Suprapubic skin (tissue), 4 donors: ENCODE measurements around the gene TTC13.

Experiments used
- POLR2A ChIP-seq, 2 donors: fragments of 450-650 bp; IDR thresholded peaks; one replicate each; pipeline ENCODE4 v1.6.1; 2017; ENCODE audit warnings: antibody characterized with exemption in 2 of 2, mild to moderate bottlenecking in 2 of 2, moderate library complexity in 2 of 2
- POLR2AphosphoS5 ChIP-seq, 3 donors: sonication (generic); formaldehyde crosslinking; IDR thresholded peaks; one replicate each; pipeline ENCODE4 v1.6.1; 2017; ENCODE audit warnings: antibody characterized with exemption in 3 of 3
- TF ChIP-seq, protein P1 (sequence below), 2 donors: fragments of 200-600 bp in 1 of 2; fragments of 450-650 bp in 1 of 2; sonication (generic) in 1 of 2; IDR thresholded peaks; one replicate each; pipeline ENCODE4 v1.5.1; 2016 to 2019; ENCODE audit warnings: antibody characterized with exemption in 2 of 2, mild to moderate bottlenecking in 1 of 2, moderate library complexity in 1 of 2

DNA sequence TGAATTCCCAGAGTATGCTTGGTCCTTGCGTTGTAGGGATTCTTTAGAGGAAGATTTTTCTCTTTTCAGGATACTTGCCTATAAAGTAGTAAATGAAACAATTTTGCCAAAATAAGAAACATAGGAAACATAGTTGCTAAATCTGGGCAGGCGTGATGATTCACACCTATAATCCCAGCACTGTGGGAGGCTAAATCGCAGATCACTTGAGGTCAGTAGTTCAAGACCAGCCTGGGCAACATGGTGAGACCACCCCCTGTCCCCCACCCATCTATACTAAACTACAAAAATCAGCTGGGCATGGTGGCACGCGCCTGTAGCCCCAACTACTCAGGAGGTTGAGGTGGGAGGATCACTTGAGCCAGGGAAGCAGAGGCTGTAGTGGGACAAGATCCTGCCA lies 5.2 kb upstream of the TTC13 start:
- TF ChIP-seq, protein P1, sequence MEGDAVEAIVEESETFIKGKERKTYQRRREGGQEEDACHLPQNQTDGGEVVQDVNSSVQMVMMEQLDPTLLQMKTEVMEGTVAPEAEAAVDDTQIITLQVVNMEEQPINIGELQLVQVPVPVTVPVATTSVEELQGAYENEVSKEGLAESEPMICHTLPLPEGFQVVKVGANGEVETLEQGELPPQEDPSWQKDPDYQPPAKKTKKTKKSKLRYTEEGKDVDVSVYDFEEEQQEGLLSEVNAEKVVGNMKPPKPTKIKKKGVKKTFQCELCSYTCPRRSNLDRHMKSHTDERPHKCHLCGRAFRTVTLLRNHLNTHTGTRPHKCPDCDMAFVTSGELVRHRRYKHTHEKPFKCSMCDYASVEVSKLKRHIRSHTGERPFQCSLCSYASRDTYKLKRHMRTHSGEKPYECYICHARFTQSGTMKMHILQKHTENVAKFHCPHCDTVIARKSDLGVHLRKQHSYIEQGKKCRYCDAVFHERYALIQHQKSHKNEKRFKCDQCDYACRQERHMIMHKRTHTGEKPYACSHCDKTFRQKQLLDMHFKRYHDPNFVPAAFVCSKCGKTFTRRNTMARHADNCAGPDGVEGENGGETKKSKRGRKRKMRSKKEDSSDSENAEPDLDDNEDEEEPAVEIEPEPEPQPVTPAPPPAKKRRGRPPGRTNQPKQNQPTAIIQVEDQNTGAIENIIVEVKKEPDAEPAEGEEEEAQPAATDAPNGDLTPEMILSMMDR (IDR thresholded peaks at IDR 0.05): no peak
- no peak for TF ChIP-seq POLR2A (IDR thresholded peaks at IDR 0.05)
- no peak for TF ChIP-seq POLR2AphosphoS5 (IDR thresholded peaks at IDR 0.05)
